Measurements from ENCODE around the gene COL27A1. TPM values are rescaled to one million over a fixed set of nuclear protein-coding genes. Genes with fewer than 3 reads are reported as not detected.
A peak's percentile ranks its signal among the peaks of the same experiment; 100 is the strongest.

Gene COL27A1
- total RNA-seq, 1 donor from 2014 or later, result 1.3 TPM

DNA sequence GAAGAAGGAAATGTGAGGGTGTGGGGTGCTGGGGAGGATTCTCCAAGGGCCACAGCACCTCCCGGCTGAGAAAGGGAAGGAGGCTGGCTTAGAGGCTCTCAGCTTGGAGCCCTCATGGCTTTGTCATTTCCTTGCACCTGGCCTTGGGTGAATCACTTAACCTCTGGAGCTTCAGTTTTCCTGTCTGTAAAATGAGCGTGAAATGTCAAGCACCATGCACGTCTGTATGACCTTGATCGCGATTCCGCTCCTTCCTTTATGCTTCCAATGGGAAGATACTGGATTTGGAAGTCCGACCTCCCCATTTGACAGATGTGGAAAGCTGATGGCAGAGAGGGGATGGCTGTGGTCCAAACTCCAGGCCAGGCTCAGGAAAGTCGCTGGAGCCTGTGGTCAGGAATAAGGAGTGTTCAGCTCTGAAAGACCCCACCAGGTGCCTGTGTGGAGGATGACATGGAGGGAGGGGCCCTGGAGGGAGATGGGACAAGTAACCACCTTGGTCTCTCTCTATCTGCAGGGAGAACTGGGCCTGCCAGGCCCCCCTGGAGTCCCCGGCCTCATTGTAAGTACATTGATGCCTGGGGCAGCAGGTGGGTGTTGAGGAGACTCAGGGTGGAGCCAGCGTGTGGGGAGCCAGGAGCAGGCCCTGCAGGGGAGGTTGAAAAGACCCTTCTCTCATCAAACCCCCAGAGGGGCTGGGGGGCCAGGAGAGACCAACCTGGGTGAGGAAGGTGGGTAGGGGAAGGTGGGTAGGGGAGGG lies 66.5 kb downstream of the COL27A1 start:
- Histone ChIP-seq H3K27me3 (ENCODE audit: control insufficient read depth, insufficient read depth, low read length) (no peaks in the 10 kb centered on the region), H3K36me3 (ENCODE audit: control insufficient read depth, insufficient read depth, low read length) (no peaks in the 10 kb centered on the region), H3K4me3 (ENCODE audit: low read depth, low read length) (no peak overlapping the region)
- TF ChIP-seq, protein P1, sequence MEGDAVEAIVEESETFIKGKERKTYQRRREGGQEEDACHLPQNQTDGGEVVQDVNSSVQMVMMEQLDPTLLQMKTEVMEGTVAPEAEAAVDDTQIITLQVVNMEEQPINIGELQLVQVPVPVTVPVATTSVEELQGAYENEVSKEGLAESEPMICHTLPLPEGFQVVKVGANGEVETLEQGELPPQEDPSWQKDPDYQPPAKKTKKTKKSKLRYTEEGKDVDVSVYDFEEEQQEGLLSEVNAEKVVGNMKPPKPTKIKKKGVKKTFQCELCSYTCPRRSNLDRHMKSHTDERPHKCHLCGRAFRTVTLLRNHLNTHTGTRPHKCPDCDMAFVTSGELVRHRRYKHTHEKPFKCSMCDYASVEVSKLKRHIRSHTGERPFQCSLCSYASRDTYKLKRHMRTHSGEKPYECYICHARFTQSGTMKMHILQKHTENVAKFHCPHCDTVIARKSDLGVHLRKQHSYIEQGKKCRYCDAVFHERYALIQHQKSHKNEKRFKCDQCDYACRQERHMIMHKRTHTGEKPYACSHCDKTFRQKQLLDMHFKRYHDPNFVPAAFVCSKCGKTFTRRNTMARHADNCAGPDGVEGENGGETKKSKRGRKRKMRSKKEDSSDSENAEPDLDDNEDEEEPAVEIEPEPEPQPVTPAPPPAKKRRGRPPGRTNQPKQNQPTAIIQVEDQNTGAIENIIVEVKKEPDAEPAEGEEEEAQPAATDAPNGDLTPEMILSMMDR (IDR thresholded peaks at IDR 0.05; ENCODE audit: insufficient read depth, low read length, severe bottlenecking), result no peak
- no peak for FAIRE-seq
- peak; percentile 37 for DNase-seq (ENCODE audit: low read depth)

DNA sequence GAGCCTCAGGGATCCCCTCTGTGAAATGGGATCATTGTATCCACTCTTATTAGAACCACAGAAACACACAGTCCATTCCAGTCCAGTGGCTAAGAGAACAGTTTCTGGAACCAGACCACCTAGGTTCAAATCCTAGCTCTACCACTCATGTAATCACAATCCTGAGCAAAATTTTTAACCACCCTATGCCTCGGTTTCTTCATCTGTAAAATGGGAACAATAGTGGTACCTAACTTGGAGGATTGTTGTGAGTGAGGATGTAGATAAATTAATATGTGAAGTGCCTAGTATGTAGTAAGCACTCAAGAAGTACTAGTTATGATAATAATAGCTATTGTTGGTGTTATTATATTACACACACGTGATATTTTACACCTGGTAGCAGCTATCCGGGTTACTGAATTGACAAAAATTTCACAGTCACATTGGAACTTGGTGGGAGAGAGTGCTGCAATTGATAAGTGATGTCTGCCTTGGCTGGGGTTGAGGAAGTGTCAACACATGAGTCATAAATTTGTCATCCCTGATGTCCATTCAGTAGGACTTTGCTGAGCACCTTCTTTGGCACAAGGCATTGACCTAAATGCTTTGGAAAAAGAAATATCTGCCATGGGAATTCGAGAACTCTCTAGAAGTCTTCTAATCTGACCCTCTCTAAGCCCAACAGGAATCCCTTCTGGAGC lies 68.4 kb downstream of the COL27A1 start:
- H3K4me3 ChIP-seq (ENCODE audit: low read depth, low read length), result no peak overlapping the region
- no peaks in the 10 kb centered on the region for H3K27me3 ChIP-seq (ENCODE audit: control insufficient read depth, insufficient read depth, low read length)
- TF ChIP-seq, protein P1 (IDR thresholded peaks at IDR 0.05; ENCODE audit: insufficient read depth, low read length, severe bottlenecking), result no peak
- DNase-seq (ENCODE audit: low read depth) (peak; percentile 91), FAIRE-seq (peak; percentile 88)
- H3K36me3 ChIP-seq (ENCODE audit: control insufficient read depth, insufficient read depth, low read length), result no peaks in the 10 kb centered on the region

DNA sequence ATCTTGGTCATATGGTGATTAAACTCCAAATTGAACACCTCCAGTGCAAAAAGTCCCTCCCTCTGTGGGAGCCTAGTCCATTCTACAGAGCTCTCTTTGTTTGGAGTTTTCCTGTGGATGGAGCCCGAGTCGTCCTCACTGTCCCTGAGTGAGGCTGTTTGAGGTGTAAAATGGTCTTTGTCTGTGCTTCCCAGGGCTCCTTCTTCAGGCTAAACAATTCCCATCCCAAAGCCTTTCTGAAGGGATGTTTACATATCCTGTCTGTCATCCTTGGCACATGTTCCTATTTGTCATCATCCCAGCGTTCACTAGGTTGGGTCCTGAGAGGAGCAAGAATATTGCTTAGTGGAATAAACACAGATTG lies 68.9 kb downstream of the COL27A1 start:
- no peak for FAIRE-seq
- TF ChIP-seq, protein P1 (IDR thresholded peaks at IDR 0.05; ENCODE audit: insufficient read depth, low read length, severe bottlenecking), result no peak
- DNase-seq (ENCODE audit: low read depth), result peak; percentile 86
- H3K36me3 ChIP-seq (ENCODE audit: control insufficient read depth, insufficient read depth, low read length), result no peaks in the 10 kb centered on the region
- H3K27me3 ChIP-seq (ENCODE audit: control insufficient read depth, insufficient read depth, low read length), result no peaks in the 10 kb centered on the region
- H3K4me3 ChIP-seq (ENCODE audit: low read depth, low read length), result no peak overlapping the region

DNA sequence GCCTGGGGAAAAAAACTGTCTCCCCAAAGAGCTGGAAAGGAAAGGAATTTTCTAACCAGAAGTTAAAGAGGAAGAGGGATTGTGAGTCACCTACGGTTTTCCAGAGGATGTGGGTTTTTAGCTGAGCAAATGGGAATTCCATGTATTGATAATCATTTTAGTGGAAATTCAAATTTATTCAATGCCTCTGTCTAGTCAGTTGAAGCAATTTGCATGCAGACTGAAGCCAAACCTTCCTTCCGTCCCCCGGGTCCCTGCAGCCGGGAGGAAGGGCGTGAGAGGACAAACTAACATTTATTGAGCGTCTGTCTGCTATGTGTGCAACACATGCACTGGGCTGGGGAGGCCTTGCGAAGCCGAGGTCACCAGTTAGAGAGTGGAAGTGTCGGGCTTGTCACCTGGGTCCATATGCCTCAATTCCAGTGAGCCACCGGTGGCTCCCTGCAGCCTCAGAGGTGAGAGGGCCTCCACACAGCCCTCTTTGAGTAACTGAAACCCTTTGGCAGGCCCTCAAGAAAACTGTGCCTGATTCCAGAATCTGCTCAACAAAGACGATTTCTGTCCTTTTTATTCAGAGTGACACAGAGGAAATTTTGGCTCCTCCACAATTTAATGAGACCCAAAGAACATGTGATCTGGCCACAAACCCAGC lies 70.3 kb downstream of the COL27A1 start:
- Histone ChIP-seq H3K36me3 (ENCODE audit: control insufficient read depth, insufficient read depth, low read length) (no peaks in the 10 kb centered on the region), H3K27me3 (ENCODE audit: control insufficient read depth, insufficient read depth, low read length) (no peaks in the 10 kb centered on the region), H3K4me3 (ENCODE audit: low read depth, low read length) (no peak overlapping the region)
- DNase-seq (ENCODE audit: low read depth), result peak; percentile 46
- TF ChIP-seq, protein P1 (IDR thresholded peaks at IDR 0.05; ENCODE audit: insufficient read depth, low read length, severe bottlenecking), result no peak
- no peak for FAIRE-seq

DNA sequence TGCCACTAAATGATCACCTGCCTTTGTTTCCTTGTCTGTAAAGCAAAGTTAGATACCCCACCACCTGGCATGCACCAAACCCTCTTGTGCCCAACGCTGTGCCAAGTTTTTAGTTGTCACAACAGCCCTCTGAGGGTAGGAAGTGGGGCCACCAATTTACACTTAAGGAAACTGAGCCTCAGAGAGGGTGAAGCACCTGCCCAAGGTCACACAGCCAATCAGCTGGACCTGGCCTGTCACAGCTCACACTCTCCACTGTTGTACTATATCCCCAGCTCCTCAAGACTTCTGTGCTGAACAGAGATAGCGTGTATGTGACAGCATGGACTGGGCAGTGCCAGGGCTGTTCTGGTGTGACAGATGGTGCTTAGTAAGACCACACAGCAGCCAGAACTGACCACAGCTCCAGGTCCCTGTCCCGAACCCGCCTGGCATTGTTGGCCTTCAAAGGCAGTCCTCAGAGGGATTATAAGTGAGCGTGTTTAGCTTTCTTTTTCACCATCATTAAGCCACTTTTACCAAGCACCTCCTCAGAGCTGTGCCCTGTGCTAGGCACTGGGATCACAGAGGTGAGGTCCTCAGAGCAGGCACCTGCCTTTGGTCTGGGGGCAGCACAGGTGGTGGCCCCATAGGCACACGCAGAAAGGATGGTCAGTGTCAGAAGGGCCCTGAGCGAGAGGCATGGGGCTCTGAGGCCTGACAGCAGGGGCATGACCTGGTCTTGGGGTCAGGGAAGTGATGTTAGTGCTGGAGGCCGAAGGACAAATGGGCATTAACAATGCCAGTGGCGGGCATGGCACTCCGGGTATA lies 71.1 kb downstream of the COL27A1 start:
- FAIRE-seq (no peak), DNase-seq (ENCODE audit: low read depth) (no peak)
- H3K36me3 ChIP-seq (ENCODE audit: control insufficient read depth, insufficient read depth, low read length), result no peaks in the 10 kb centered on the region
- TF ChIP-seq, protein P1 (IDR thresholded peaks at IDR 0.05; ENCODE audit: insufficient read depth, low read length, severe bottlenecking), result no peak
- no peaks in the 10 kb centered on the region for H3K27me3 ChIP-seq (ENCODE audit: control insufficient read depth, insufficient read depth, low read length)
- no peak overlapping the region for H3K4me3 ChIP-seq (ENCODE audit: low read depth, low read length)
